HG03520 (cell line): ENCODE measurements around the gene CHTF8.
A peak's percentile ranks its signal among the peaks of the same experiment; 100 is the strongest.
"Not testable (repeated sequence)": the region's sequence is repeated elsewhere in the genome, so short reads cannot be mapped to it uniquely, and the experiment has no call there.

Source experiments
- ATAC-seq: cut with Tn5 transposase; IDR thresholded peaks from one replicate; pipeline ENCODE4 v1.9.1; 2021; ENCODE audit warnings: mild to moderate bottlenecking, moderate library complexity; ENCODE audit not compliant: unreplicated experiment

The CHTF8 gene, protein sequence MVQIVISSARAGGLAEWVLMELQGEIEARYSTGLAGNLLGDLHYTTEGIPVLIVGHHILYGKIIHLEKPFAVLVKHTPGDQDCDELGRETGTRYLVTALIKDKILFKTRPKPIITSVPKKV

DNA sequence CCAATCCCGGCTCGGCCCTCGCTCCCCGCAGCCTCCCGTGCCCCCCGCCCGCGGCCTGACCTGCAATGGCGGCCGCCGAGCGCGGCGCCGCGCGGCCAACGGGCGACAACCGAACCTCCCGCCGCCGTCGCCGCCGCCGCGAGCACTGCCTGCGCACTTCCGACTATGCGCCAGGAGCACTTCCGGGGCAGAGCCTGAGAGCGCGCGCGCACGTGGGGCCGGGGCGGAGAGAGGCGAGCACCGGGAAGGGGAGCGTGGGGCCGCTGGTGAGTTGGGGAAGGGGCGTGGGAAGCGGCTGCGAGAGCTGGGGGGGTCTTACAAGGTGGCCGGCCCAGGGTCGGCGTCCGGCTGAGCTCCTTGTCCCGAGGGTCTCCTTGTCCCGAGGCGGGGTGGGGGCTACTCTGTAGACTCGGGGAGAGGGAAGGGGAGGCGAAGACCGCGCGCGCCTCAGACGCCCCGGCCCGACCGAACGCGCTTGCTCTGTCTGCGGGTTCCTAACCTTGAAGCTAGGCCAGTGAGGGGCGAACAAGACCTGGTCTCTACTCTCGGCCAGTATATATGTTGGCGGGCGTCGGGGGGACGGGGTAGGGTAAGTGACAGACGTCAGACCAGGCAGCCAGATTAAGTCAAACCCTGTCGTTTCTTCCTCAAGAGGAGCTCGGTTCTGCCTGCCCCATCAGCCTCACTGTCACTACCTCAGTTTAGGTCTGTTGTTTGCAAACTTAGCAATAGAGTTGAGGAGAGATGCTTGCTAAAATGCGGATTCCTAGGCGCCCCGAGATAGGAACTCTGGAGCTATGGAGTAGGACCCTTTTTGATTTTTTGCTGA is at the start of gene CHTF8, which contains the start of gene UTP4:
Gene CHTF8 (minus strand): TSS at position 165 of the 829 bp plus-strand sequence. CDS start 11,130 bp downstream, outside the sequence.
Gene UTP4 (plus strand): TSS at position 226 of the 829 bp plus-strand sequence. CDS start 811 bp downstream, outside the sequence.
- ATAC-seq = peak; percentile 88

DNA sequence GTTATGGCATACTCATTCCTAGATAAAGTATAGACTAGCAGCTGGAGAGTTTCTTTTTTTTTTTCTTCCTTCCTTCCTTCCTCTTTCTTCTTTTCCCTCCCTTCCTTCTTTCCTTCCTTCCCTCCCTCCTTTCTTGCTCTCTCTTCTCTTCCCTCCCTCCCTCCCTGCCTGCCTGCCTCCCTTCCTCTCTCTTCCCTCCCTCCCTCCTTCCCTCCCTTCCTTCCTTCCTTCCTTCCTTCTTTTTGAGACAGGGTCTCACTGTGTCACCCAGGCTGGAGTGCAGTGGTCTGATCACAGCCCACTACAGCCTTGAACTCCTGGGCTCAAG is 47.6 kb upstream of the CHTF8 start:
- ATAC-seq = no peak

- no peak for ATAC-seq
Measured at GRCh38 chr16:69179328-69180010, 47.1 kb upstream of the CHTF8 start.

DNA sequence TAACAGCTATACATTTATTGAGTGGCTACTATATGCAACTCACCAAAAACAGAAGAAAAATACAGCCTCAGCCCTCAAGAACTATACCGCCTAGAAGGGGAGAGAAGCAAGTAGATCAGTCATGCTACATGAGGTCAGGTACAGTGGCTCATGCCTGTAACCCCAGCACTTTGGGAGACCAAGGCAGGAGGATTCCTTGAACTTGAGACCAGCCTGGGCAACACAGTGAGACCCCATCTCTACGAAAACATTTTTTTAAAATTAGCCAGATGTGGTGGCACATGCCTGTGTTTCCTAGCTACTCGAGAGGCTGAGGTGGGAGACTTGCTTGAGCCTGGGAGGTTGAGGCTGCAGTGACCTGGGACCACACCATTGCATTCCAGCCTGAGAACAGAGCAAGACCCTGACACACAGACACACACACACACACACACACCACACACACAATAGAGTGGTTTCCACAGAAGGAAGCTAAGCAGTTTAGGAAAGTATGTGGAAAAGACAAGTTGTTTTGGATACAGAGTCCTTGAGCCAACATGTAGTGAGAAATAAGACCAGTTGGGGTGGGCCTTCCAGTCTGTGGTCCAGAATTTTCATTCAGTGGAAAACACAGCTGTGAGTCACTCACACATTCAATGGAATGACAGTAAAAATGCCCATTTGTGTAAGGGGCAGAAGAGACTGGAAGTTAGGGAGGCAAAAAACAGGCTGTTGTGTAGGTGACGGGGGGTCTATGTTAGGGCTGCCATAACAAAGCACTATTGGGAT is 43.8 kb upstream of the CHTF8 start:
- ATAC-seq = no peak

DNA sequence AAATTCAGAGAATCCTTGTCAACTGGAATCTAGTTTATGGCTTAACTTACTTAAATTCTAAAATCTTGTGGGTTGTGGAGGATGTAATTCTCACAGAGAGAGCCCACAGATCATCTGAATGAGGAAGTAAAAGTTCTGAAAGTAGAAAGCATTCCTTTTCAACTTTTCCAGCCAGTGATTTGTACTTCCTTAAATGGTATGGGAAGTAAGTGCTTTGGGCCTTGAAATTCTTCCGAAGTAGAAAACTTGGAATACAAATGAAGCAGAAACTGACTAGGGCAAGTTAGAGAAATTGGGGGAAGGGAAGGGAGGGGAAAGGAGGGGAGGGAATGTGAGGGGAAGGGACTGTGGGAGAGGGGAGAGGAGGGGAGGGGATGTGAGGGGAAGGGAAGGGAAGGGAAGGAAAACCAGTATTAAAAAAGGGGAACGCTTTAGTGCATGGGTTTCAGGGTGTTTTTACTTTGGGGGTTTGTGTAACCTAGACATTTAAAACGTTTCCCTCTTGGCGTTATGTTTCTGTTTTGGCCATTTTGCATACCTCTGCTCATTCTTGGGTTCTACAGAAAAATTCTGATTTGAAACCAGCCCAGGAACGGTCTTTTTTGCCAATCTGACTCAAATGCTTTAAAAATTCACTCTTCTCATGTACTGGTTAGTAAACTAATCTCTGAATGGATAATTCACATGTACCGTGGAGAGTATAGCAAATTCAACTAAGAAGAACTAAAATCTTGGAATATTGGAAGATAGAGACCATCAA is 39.1 kb upstream of the CHTF8 start:
- ATAC-seq = no peak

- ATAC-seq = no peak
Measured at GRCh38 chr16:69169607-69170352, 37.4 kb upstream of the CHTF8 start.

- no peak for ATAC-seq
Measured at GRCh38 chr16:69169051-69169450, 36.7 kb upstream of the CHTF8 start.

DNA sequence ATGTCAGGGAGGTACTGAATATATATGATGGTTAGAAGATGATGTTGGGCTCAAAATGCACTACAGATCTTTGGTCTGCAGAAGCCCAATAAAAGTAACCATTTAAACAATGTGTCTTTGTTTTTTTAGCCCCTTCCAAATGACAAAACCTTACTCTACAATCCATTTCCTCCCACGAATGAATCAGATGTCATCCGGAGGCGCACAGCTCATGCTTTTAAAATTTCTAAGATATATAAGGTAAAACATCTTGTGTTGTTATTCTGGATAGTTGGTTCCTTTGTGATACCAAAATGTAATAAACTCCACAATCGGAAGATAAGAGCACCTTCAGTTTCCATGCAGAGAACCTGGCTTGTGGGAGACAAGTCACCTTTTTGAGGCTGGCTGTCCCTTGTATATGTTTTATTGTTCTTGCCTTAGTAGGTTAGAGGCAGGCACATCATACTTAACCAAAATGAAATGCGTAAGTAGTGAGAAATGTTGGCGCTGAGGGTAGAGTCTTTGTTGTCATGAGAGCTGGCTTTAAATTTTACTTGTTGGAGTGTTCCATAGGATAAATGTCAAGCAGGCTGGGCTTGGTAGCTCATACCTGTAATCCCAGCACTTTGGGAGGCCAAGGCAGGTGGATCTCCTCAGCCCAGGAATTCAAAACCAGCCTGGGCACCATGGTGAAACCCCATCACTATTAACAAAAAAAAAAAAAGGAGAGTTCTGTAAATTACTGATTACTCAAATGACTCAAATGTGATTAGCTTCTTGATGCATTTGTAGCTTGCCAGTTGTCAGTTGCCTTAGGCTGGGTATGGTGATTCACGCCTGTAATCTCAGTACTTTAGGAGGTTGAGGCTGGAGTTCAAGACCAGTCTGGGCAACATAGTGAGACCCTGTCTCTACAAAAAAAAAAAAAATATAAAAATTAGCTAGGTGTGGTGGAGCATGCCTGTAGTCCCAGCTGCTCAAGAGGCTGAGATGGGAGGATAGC is 34.9 kb upstream of the CHTF8 start:
- no peak for ATAC-seq

DNA sequence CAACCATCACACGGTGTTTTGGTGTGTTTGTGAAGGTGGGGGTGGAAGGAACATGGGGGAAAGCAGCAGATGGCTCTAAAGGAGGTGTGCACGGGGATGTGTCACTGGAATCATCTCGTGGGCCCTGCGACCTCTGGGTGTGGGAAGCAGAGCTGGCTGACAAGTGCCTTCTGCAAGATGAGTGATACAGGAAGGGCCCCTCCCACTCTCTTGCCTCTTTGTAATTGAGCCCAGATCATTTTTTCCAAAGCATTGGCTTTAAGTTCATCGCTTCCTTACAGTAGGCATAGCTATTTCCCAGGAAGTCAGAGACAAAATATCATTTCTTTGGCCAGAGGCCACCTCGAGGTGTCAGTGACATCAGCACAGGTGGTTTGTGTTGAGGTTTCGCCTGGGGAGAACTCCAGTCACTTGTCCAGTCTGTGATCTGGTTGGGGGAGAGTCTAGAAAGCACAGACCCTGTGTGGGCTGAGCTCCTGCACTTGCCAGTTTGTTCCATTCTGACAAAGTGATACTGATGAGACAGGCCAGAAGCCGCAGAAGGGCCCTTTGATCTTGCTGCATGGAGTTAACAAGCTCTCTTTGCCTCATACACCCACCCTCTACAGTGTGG is 33.9 kb upstream of the CHTF8 start:
- no peak for ATAC-seq

DNA sequence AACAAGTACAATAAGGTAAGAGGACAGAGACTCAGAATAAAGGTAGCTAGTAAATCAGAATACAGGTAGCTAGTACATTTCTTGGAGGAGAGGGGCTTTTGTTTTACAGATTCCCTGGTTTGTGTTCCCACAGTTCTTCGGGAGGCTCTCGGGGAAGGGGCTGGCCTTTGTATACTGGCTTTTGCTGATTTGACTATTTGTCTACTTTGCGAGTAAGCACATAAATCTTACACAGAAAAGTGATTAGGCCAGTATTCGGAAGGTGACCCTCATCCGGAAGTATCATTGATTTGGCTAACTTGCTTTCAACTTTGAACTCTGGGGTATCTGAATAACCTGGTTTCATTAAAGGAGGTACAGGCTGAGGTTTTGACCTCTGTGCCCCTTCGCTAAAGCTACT is 33.2 kb upstream of the CHTF8 start:
- ATAC-seq = no peak

DNA sequence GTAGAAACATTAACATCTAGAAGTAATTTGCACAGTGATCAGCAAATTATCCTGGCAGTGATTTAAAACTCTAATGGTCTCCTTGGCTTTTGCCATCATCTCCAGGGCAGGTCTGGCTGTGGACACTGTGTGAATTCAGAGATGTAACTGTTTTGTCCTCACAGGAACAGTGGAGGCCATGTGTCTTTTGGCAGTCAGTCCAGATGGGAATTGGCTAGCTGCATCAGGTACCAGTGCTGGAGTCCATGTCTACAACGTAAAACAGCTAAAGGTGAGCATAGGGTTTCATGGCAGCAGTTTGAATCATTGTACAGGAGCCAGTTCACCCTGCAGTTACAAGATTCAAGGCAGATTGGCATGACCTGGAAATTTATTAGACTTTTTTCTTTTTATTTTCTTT is 27.8 kb upstream of the CHTF8 start:
- no peak for ATAC-seq

DNA sequence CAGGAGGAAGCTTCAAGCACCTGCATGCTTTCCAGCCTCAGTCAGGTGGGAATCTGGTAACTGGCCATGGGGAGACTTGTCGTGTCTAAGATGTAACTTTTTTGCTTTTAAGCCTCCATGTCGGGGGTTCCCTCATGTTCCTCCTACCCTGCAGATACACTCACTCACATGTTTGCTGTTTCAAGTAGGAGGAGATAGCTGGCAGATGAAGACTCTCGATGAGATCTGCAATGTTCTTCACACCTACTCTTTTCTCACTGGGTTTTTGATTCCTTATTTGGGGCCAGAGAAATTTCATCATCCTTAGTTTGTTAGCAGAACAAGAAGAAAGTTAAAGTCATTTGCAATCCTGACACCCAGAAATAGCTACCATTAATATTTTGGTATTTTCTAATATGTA is 24.8 kb upstream of the CHTF8 start:
- ATAC-seq = no peak

- no peak for ATAC-seq
Measured at GRCh38 chr16:69150146-69150865, 17.9 kb upstream of the CHTF8 start.

- not testable (repeated sequence) for ATAC-seq
Measured at GRCh38 chr16:69149621-69150020, 17.2 kb upstream of the CHTF8 start.

GRCh38 chr16:69145658-69146057 is 13.3 kb upstream of the CHTF8 start:
- ATAC-seq = no peak

DNA sequence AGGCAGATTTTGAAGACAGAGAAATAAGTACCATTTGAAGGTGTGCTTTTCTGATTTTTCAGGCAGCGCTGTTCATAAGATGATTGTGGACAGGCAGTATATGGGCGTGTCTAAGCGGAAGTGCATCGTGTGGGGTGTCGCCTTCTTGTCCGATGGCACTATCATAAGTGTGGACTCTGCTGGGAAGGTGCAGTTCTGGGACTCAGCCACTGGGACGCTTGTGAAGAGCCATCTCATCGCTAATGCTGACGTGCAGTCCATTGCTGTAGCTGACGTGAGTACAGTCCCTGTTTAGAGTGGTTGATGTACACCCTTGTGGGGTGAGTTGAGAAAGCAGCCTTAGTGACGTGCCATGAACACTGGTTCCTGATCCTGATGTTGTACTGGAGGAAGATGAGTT is 10.7 kb upstream of the CHTF8 start:
- ATAC-seq = no peak

DNA sequence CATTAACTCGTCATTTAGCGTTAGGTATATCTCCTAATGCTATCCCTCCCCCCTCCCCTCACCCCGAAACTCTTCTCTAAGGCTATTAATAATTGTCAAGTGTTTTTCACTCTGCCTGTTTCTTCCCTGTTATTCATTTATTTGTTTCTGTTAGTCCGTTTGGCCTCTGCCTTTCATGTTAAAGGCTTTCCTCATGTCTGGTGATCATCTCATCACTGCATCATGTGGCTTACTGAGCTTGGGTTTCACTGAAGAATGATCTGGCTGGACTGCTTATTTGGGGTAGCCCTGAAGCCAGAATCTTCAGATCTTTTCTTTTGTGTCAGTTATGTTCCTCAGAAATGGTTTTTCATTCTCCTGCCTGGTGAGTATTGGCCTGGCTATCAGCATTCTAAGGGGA is 9.5 kb upstream of the CHTF8 start:
- no peak for ATAC-seq

DNA sequence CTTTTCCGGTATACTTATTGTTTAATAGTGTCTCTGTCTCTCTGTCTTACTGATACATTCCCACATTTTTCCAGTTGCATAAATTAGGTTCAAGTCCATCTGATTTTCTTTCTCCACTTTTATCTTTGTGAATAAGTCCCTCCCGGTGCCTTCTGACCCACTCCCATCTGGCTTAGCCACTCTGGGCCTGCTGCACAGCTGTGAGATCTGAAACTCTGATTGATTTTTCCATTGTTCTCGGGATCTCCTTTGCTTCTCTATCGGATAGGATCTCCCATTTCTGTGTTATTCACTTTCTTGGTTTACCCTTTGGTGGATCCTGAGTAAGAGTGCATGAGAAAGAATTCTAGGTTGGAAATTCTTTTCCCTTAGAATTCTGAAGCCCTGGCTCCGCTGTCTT is 8.6 kb upstream of the CHTF8 start:
- no peak for ATAC-seq
